Right atrium auricular region (tissue), 2 donors: ENCODE data around the gene PRDM16. TPM values are rescaled to one million over a fixed set of nuclear protein-coding genes. Genes with fewer than 3 reads are reported as not detected.

Source experiments
- DNase-seq: peaks from one replicate; pipeline ENCODE4 v3.0.0-alpha.2; 2019; ENCODE audit warnings: low spot score
- H3K27ac ChIP-seq, 2 donors: fragments of 200-600 bp; sonication (generic); 1 replicate in 1 of 2; 2 replicates in 1 of 2; pipeline ENCODE4 v1.5.1; 2016 to 2019
- H3K27me3 ChIP-seq, 2 donors: fragments of 200-600 bp; sonication (generic); one replicate each; pipeline versions ENCODE4 v1.5.1 to v1.6.0; 2017 to 2019
- H3K36me3 ChIP-seq: fragments of 200-600 bp; sonication (generic); one replicate; pipeline ENCODE4 v1.5.1; 2016
- H3K4me1 ChIP-seq, 2 donors: fragments of 200-600 bp; sonication (generic); one replicate each; pipeline versions ENCODE4 v1.5.1 to v1.6.0; 2017 to 2019
- H3K4me3 ChIP-seq, 2 donors: fragments of 200-600 bp; sonication (generic); 1 replicate in 1 of 2; 2 replicates in 1 of 2; pipeline ENCODE4 v1.5.1; 2017 to 2019; ENCODE audit warnings: mild to moderate bottlenecking in 1 of 2, moderate library complexity in 1 of 2
- H3K9me3 ChIP-seq, 2 donors: fragments of 200-600 bp; sonication (generic); one replicate each; pipeline ENCODE4 v1.5.1; 2019
- CTCF ChIP-seq, 2 donors: fragments of 200-600 bp; sonication (generic); IDR thresholded peaks; one replicate each; pipeline ENCODE4 v1.5.1; 2019; ENCODE audit warnings: antibody characterized with exemption in 2 of 2
- total RNA-seq, 2 donors: library from RNA; depleted of rRNA; stranded (reverse); fragments of >200 nt; gene quantifications; one replicate each; pipeline ENCODE4 v1.1.0, GENCODE V29; 2016

Gene PRDM16
- total RNA-seq, 2 donors from 2014 or later: 0.22 to 3.3 TPM

GRCh38 chr1:3456964-3457909, 388.2 kb downstream of the PRDM16 start:
- no peak for DNase-seq
- Histone ChIP-seq H3K27ac (no peak overlapping the region), H3K4me3 (no peak overlapping the region), H3K4me1 (peaks cover 0 to 51% of the 10 kb centered on the region in 2 donors), H3K36me3 (no peaks in the 10 kb centered on the region), H3K9me3 (no peaks in the 10 kb centered on the region), H3K27me3 (no peaks in the 10 kb centered on the region)
- TF ChIP-seq CTCF (IDR thresholded peaks at IDR 0.05): no peak

GRCh38 chr1:3457910-3458883, 389.2 kb downstream of the PRDM16 start:
- H3K4me3 ChIP-seq: no peak overlapping the region
- no peaks in the 10 kb centered on the region for H3K27me3 ChIP-seq
- no peak for DNase-seq
- H3K27ac ChIP-seq: peak overlapping the region in 1 of 2 donors; percentile 5
- no peaks in the 10 kb centered on the region for H3K9me3 ChIP-seq
- peaks cover 0 to 51% of the 10 kb centered on the region in 2 donors for H3K4me1 ChIP-seq
- no peaks in the 10 kb centered on the region for H3K36me3 ChIP-seq
- TF ChIP-seq CTCF (IDR thresholded peaks at IDR 0.05): no peak

GRCh38 chr1:3459051-3459908, 390.3 kb downstream of the PRDM16 start:
- TF ChIP-seq CTCF (IDR thresholded peaks at IDR 0.05): no peak
- Histone ChIP-seq H3K4me1 (peaks cover 0 to 40% of the 10 kb centered on the region in 2 donors), H3K36me3 (no peaks in the 10 kb centered on the region), H3K4me3 (no peak overlapping the region), H3K27ac (no peak overlapping the region), H3K9me3 (no peaks in the 10 kb centered on the region), H3K27me3 (no peaks in the 10 kb centered on the region)
- no peak for DNase-seq

GRCh38 chr1:3459940-3460671, 391.1 kb downstream of the PRDM16 start:
- no peak for TF ChIP-seq CTCF (IDR thresholded peaks at IDR 0.05)
- Histone ChIP-seq H3K4me3 (no peak overlapping the region), H3K27me3 (no peaks in the 10 kb centered on the region), H3K4me1 (peaks cover 0 to 34% of the 10 kb centered on the region in 2 donors), H3K9me3 (no peaks in the 10 kb centered on the region), H3K36me3 (no peaks in the 10 kb centered on the region), H3K27ac (peak overlapping the region; percentile 26 to 43)
- DNase-seq: no peak
